HG03280 (cell line): ENCODE data around the gene SOX15.
A peak's percentile ranks its signal among the peaks of the same experiment; 100 is the strongest.

Source experiments
- ATAC-seq: cut with Tn5 transposase; IDR thresholded peaks from one replicate; pipeline ENCODE4 v1.9.1; 2021; ENCODE audit warnings: mild to moderate bottlenecking, moderate library complexity; ENCODE audit not compliant: unreplicated experiment

Gene SOX15

DNA sequence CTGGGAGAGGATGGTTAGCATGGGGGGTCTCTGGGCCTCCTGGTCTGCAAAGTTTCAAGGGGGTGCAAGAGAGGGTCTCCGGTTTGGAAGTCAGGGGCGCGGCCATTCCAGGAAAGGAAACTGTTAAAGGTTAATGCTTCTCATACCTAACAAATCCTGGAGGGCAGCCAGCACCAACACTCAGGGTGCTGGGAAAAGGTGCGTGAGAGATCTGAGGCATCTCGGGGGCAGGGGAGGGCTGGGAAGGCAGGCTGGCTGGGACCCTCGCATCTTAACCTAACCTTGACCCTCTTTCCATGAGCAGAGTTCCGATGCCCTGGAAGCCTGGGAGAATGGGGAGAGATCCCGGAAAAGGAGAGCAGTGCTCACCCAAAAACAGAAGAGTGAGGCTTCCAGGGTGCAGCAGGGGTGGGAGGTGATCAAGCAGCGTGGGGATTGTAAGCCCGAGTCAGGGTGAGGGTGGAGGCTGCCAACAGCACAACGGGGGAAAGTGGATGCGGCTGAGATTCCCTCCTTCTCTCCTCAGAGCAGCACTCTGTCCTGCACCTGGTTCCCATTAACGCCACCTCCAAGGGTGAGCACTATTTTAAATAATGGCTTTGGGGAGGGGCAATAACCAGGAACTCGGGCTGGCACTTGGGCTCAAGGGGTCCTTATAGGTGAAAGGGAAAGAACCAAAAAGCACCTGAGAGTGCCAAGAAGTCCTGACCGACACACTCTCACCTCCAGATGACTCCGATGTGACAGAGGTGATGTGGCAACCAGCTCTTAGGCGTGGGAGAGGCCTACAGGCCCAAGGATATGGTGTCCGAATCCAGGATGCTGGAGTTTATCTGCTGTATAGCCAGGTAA, 30.3 kb downstream of the SOX15 start:
- no peak for ATAC-seq

GRCh38 chr17:7558544-7559319, 31.2 kb downstream of the SOX15 start, which contains the start of gene TNFSF13:
TNFSF13 (plus strand) TSS chr17:7558750; CDS start chr17:7559040, 290 bp downstream.
- ATAC-seq: no peak

DNA sequence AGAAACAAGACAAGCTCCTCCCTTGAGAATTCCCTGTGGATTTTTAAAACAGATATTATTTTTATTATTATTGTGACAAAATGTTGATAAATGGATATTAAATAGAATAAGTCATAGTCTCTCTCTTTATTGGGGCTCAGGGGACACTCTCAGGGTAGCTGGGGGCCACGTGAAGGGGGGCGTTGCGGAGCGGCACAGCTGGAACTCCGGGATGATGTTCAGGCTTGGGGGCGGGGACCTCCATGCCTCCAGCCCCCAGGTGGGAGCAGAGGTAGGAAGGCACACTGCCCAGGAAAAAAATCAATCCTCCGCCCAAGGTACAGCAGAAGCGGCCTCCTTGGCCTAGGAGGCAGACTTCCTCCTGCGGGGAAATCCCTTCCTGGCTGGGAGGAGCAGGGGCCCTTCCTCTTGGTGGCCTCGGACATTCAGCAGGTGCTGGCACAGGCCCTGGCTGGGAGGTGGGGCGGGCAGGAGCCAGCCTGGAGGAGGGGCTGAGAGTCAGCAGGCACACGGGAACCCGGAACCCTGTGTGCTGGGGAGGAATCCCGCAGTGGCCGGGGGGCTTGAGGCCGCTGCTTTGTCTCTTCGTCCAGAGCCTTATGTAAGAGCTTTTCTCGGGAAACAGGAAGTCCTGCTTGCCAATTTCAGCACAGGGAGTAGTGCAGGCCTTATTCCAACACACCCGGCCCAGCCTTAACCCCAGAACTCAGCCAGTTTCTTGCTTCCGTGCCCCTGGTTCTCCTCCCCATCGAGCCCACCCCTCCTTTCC, 31.9 kb downstream of the SOX15 start:
- no peak for ATAC-seq

GRCh38 chr17:7557147-7557764, 32.6 kb downstream of the SOX15 start:
- no peak for ATAC-seq

DNA sequence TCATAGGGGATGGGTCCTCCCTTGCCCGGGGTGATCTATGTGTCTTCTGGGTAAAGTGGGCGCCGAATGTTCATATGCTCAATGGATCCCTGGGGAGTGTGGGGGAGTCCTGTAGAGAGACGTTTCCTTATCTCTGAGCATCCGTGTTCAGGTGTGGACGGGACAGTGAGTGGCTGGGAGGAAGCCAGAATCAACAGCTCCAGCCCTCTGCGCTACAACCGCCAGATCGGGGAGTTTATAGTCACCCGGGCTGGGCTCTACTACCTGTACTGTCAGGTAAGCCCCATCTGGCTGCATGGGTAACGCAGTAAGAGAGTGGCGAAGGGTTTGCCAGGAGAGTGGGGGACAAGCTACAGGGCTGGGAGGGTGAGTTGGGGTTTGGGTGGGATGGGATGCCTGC, 33.3 kb downstream of the SOX15 start:
- no peak for ATAC-seq

DNA sequence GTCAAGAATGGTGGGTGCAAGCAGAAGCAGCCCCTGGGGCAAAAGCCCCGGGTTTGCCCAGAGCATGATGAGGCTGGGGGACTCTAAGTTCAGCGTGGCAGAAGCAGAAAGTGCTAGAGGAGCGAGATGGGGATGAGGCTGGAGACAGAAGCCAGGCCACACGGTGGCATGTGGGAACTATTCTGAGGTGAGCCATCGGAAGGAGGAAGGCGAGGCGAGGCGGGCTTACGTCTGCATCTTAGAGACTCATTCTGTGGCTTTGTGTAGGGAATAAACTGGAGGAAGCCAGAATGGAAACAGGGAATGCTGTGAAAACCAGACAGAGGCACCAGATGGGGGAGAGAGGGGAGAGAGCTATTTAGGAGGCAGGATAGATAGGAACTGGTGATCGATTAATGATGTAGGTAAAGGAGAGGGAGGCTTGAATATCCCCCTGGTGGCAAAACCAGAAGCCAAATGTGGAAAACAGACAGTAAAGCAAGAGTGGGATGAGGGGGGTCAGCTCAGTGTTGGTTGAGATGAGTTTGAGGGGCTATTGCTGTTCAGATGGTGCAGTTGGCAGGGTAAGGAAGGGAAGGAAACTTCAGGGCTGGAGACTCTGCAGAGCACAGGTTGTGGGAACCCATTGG, 34.5 kb downstream of the SOX15 start:
- no peak for ATAC-seq

- no peak for ATAC-seq
Measured at GRCh38 chr17:7553356-7553755, 36.5 kb downstream of the SOX15 start.

- peak; percentile 75 for ATAC-seq
Measured at GRCh38 chr17:7552621-7553051, 37.3 kb downstream of the SOX15 start.

- ATAC-seq: no peak
Measured at GRCh38 chr17:7551396-7551795, 38.5 kb downstream of the SOX15 start.

DNA sequence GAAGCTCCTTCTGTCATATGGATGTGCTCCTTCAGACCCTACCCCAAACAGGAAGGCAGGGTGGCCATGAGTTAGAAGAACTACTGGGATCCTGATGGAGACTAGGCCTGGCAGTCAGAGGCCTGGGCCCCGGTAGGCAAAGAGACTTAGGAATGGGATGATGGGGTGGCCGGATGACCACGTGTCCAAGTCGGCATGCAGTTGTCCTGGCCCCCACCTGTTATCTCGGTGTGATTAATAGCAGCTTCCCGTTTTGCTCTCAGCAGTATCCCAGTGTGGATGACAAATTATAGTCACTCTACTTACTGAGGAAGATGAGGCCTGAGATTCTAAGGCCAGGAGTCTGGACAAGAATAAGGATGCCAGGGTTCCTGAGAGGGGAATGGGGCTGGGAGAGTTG, 39.5 kb downstream of the SOX15 start:
- no peak for ATAC-seq

- no peak for ATAC-seq
Measured at GRCh38 chr17:7549401-7550055, 40.4 kb downstream of the SOX15 start.

DNA sequence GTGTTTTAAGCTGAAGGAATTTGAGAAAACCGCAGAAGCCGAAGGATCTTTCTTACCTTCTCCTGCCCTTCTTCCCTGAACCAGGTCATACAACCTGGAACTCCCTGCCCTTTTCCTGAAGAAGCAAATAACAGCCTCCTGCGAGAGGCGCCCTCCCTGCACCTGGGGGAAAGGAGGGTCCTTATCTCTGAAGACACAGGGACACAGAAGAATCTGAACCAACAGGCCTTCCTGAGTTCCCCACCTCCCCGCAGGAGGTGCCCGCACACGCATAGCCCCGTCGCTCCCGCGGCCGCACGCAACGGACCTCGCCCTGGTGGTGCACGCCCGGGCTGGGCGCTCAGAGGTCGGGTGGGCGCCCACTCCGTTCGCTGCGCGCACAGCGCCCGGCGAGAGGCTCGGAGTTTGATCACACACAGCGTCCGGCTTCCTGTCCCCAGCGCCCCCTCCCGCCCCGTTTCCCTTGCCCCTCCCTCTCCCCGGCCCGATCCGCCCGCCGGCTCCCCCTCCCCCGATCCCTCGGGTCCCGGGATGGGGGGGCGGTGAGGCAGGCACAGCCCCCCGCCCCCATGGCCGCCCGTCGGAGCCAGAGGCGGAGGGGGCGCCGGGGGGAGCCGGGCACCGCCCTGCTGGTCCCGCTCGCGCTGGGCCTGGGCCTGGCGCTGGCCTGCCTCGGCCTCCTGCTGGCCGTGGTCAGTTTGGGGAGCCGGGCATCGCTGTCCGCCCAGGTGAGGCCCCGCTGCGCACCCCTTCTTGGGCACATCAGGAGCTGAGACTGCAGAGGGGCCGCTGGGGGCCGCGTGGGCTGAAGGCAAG, 41.1 kb downstream of the SOX15 start, which contains the start of gene TNFSF12:
Gene TNFSF12, plus strand, starts transcription at position 474 of the 816 bp plus-strand sequence. Its CDS starts 96 bp downstream, at position 570.
- no peak for ATAC-seq

- ATAC-seq: no peak
Measured at GRCh38 chr17:7544911-7545310, 45.0 kb downstream of the SOX15 start.

- ATAC-seq: no peak
Measured at GRCh38 chr17:7541074-7541621, 48.7 kb downstream of the SOX15 start.

GRCh38 chr17:7538891-7539545, 50.9 kb downstream of the SOX15 start:
- ATAC-seq: no peak
